ACHN (cell line): ENCODE measurements around the gene RPUSD4.

Source experiments
- DNase-seq: peaks from one replicate; pipeline ENCODE4 v3.0.0-alpha.2; 2015
- in situ Hi-C: cut with HindIII; loops from 2 replicates; pipeline ENCODE4 v1.10.0; 2017; ENCODE audit warnings: low sequenced_read_pairs, low pct_ligation_motif_present, low pct_unique_long_range_greater_than_20kb

RPUSD4 gene

DNA sequence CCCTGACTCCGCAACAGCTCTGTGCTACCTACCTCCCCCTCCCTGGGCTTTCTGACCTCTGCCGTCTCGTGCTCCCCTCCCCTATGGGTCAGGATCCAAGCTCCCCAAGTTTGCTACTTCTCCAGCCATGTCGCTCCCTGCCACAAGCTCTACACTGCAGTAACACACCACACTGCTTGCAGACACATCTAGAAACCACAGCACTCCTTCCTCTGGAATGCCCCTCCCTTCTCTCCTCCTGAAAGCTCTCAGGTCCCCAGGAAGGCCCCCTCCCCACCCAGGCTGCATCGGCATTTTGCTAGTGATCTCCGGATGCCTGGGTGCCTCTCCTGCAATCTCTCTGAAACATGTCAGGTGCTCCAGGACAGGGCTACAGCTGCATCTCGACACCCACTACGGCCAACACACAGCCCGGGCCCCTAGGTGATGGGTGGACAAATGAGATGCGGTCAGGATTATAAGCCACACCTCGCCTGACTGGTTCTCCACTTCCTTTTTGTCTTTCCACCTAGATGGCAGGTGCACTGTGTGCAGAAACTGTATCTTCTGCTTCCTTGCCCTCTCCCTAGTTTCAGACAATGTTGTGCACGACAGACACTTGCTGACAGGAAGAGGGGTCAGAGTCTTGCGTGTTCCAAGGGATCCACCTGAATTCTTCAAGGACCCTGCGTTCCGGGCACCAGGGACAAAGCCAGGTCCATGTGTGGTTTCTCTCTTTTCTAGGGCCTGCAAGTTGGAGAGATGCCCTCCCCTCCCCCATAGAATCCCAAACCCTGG lies 22.9 kb downstream of the RPUSD4 start:
- in situ Hi-C loops = no loop called here

DNA sequence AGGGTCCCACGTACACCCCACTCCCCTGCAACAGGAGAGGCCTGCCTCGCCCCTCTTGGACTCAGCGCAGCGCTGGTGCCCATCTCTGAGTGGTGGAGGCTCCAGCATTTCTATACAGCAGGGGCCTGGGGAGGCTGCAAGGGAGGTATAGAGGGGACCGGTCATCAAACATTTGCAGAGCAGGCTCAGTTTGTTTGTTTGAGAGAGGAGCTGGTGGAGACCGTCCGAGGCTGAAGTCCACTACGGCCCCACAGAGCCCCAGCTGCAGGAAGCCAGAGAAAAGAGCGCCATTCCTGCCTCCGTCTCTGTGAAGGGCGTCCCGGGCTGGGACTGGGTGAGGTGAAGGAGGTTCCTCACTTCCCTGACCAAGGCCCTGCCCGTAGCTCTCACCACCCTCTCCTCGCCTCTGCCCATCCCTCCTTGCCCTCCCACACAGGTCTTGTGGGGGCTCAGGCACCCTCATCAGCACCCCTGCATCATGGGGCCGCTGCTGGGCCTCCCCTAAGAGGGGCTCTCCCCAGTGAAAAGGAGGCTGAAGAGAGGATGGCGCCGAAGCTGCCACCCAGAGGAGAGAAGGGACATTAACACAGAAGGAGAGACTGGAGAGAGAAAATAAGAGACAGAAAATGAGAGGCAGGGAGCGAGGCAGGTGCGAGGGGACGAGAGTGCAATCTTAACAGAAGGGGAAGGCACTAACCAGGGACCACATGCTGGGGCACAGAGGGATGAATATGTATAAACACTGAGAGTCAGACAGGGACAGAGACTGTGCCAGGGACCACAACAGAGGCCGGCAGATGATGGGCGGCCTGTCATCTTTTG lies 24.5 kb downstream of the RPUSD4 start:
- no peak for DNase-seq
- in situ Hi-C loops = no loop called here

More for the DNA sequence above, 22.9 kb downstream of the RPUSD4 start:
- DNase-seq = no peak

GRCh38 chr11:126186025-126186698 lies 25.3 kb downstream of the RPUSD4 start:
- in situ Hi-C loops = no loop called here
- DNase-seq = no peak

GRCh38 chr11:126185259-126186024 lies 26.0 kb downstream of the RPUSD4 start:
- in situ Hi-C loops = no loop called here
- no peak for DNase-seq

GRCh38 chr11:126182787-126183445 lies 28.5 kb downstream of the RPUSD4 start:
- no peak for DNase-seq
- in situ Hi-C loops = no loop called here

DNA sequence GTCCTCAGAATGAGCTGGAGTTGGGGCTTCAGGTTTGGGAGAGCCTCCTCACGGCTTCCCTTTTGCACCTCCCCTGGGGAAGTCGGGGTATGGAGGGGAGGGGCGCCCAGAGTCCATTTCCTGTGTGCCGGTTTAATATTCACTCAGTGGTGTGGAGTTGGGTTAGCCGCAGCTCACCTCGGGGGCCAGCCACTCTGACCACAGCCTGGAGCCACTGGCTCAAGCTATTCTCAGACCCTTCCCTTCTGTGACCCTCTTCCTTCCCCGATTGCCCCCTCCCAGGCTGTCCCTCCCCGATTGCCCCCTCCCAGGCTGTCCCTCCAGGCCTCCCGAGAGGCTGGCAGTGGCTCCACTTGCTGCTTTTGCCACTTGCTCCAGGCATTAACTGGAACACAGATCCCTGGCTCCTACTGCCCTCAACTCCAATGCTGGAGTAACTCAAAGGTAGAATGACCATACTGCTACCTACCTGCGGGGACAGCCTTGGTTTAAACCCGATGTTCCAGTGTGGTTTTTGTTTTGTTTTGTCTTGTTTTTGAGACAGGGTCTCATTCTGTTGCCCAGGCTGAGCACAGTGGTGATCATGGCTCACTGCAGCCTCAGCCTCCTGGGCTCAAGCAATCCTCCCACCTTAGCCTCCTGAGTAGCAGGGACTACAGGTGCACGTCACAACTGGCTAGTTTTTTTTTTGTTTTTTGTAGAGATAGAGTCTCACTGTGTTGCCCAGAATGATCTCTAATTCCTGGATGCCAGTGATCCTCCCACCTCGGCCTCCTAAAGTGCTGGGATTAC lies 29.3 kb downstream of the RPUSD4 start:
- in situ Hi-C loops = no loop called here
- no peak for DNase-seq

DNA sequence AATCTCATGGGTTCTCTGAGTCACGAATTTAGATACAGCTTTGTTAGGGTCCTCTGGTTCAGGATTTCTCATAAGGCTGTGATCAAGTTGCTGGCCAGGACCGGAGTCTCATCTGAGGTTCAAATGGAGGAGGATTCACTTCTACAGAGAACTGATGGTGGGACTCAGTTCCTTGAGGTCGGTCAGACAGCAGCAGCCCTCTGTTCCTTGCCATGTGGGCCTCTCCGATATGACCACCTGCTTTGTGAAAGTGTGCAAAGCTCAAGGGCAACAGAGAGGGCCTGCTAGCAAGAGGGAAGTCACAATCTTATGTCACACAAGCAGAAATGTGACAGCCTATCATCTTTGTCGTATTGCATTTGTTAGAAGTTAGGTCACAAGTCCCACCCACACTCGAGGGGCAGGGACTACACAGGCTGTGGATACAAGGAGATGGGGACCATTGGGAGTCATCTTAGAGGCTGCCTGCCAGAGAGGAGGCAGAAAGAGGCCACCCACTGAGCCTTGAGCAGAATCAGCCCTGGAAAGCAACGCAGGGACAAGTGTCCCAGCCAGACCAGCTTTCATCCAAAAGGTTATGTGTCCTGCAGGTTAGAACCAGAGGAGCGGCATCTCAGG lies 34.5 kb downstream of the RPUSD4 start:
- in situ Hi-C loops = no loop called here
- no peak for DNase-seq

GRCh38 chr11:126175393-126175792 lies 36.1 kb downstream of the RPUSD4 start:
- in situ Hi-C loops = no loop called here
- DNase-seq = no peak

DNA sequence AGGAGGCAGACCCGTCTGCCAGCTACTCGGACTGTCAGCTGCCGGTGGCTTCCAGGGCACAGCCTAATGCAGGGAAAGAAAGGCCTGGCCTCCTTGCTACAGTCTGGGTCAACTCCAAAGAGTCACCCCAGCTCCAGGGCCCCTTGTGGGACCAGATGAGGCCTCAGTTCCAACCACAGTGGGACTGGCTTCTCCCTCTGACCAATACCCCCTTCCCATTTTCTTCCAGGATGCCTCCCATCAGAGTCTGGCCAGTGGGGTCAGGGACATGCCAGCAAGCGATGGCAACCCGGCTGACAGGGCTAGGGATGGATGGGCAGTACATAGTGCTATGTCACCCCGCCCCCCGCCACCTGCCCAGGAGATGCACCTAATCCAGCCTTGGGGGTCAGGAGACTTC lies 36.6 kb downstream of the RPUSD4 start:
- in situ Hi-C loops = no loop called here
- no peak for DNase-seq

GRCh38 chr11:126173257-126173656 lies 38.2 kb downstream of the RPUSD4 start:
- DNase-seq = no peak
- in situ Hi-C loops = no loop called here

DNA sequence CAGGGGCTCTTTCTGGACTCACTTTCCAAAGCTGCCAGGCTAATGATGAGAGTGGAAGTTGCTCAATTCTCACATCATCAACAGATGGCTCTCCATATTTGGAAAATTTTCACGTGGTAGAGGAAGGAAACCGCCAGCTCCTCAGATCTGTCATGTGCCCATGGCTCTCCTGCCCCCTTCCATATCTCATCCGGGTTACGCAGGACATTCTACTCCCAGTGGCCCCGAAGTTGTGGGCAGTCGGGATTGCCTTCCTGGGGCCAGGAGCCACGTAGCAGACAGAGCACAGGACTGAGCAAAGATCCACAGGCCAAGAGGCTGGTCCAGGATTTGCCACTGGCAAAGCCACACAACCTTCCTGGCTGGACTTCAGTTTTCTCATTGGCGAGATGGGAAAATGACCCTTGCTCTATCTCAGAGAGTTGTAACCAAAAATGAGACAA lies 38.8 kb downstream of the RPUSD4 start:
- no peak for DNase-seq
- in situ Hi-C loops = no loop called here

DNA sequence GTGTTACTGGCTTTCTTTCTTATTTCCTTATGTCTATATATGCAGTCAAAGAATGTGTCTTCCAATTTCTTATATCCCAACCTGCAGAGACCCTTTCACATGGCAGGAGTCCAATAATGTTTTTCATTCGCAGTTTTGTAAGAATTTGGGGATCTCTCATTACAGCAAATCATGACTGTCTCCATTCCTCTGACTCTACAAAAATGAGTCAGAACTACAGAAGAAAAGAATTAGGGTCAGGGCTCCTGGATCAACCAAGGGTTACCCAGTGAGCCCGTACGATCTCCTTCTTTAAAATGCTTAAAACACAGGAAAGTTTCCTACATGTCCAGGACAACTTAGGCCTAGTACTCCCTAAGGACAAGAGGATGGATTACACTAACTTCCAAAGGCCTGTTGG lies 42.2 kb downstream of the RPUSD4 start:
- in situ Hi-C loops = no loop called here
- DNase-seq = no peak

DNA sequence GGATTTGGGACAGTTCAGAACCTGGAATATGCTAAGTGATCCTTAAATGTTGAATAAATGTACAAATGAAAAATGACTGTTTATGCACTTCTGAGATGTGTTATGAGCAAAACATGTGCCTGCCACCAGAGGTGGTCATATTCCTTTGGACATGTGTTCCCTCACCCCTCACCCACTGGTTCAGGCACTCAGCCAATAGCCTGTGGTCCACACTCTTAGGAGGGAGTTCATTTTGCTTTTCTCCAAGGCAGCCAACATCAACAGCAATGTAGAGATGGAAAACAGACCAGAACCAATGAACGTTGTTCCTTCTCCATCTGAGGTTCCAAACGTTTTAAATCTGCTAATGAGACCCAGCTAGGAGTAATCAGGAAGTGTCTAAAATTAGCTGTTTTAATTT lies 44.0 kb downstream of the RPUSD4 start:
- in situ Hi-C loops = no loop called here
- DNase-seq = no peak

DNA sequence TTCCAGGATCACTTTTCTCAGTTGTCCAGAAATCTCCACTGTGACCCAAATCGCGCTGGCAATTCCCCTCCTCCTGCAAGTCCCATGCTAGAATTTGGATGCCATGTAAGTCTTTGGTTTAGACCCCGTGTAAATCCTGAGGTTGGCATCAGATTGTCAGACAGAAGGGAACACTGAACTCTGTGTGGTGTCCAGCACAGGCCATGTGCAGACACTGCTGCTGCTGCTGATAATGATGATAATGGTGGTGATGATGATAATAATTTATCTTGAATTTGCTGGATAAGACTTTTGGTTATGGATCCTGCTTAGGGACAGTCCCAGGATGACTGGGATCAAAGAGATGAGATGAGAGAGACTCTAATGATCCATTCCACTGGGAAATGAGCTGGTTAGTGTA lies 45.0 kb downstream of the RPUSD4 start:
- in situ Hi-C loops = no loop called here
- no peak for DNase-seq

- no peak for DNase-seq
- in situ Hi-C loops = no loop called here
Observed at GRCh38 chr11:126165757-126166156, 45.7 kb downstream of the RPUSD4 start.

GRCh38 chr11:126165311-126165720 lies 46.1 kb downstream of the RPUSD4 start:
- in situ Hi-C loops = no loop called here
- DNase-seq = no peak

- in situ Hi-C loops = no loop called here
- no peak for DNase-seq
Observed at GRCh38 chr11:126164781-126165180, 46.7 kb downstream of the RPUSD4 start.
